GM23338 (cell line): ENCODE data around the gene MBNL1. TPM values are rescaled to one million over a fixed set of nuclear protein-coding genes. Genes with fewer than 3 reads are reported as not detected.

Experiments
- ATAC-seq: fragments of 200-7000 bp; cut with Tn5 transposase; 3 replicates; pipeline ENCODE4 v1.9.1; 2020
- DNase-seq: peaks from one replicate; pipeline ENCODE4 v3.0.0-alpha.2; 2015; ENCODE audit warnings: low spot score
- H2AFZ ChIP-seq: fragments of 200-600 bp; sonication (generic); 2 replicates; pipeline ENCODE4 v1.8.0; 2016; ENCODE audit warnings: antibody characterized with exemption, mild to moderate bottlenecking, moderate library complexity
- H3F3A ChIP-seq: fragments of 200-600 bp; sonication (generic); replicated peaks from 2 replicates; pipeline ENCODE4 v1.8.0; 2017; ENCODE audit warnings: antibody characterized with exemption, mixed run types, low read depth
- H3K27ac ChIP-seq: fragments of 200-600 bp; sonication (generic); 2 replicates; pipeline ENCODE4 v1.6.1; 2016; ENCODE audit warnings: low read depth
- H3K27me3 ChIP-seq: fragments of 200-600 bp; sonication (generic); 2 replicates; pipeline ENCODE4 v1.8.0; 2016; ENCODE audit warnings: mild to moderate bottlenecking, mixed run types, moderate library complexity; ENCODE audit not compliant: insufficient read depth
- H3K36me3 ChIP-seq: fragments of 200-600 bp; sonication (generic); 2 replicates; pipeline ENCODE4 v1.8.0; 2016; ENCODE audit warnings: mild to moderate bottlenecking; ENCODE audit not compliant: insufficient read depth
- H3K4me1 ChIP-seq: fragments of 200-600 bp; sonication (generic); 2 replicates; pipeline ENCODE4 v1.8.0; 2016; ENCODE audit warnings: mild to moderate bottlenecking, moderate library complexity; ENCODE audit not compliant: insufficient read depth
- H3K4me2 ChIP-seq: fragments of 200-600 bp; sonication (generic); 2 replicates; pipeline ENCODE4 v1.7.1; 2017; ENCODE audit warnings: mixed run types
- H3K4me3 ChIP-seq: fragments of 200-600 bp; sonication (generic); 2 replicates; pipeline ENCODE4 v1.6.1; 2016; ENCODE audit warnings: mixed run types
- H3K79me2 ChIP-seq: fragments of 200-600 bp; sonication (generic); replicated peaks from 2 replicates; pipeline ENCODE4 v1.8.0; 2017; ENCODE audit warnings: mild to moderate bottlenecking; ENCODE audit not compliant: insufficient read depth
- H3K9me2 ChIP-seq: fragments of 200-600 bp; sonication (generic); 2 replicates; pipeline ENCODE4 v1.8.0; 2017; ENCODE audit not compliant: insufficient read depth
- H4K20me1 ChIP-seq: fragments of 200-600 bp; sonication (generic); replicated peaks from 2 replicates; pipeline ENCODE4 v1.8.0; 2017; ENCODE audit warnings: mild to moderate bottlenecking; ENCODE audit not compliant: insufficient read depth
- H3K27ac Mint-ChIP-seq: 2 replicates; pipeline ENCODE4 v1.8.0; 2020; ENCODE audit warnings: inconsistent platforms, mild to moderate bottlenecking, moderate library complexity, mixed read lengths
- H3K27me3 Mint-ChIP-seq: 3 replicates; pipeline ENCODE4 v1.8.0; 2022; ENCODE audit warnings: low read depth, mild to moderate bottlenecking, moderate library complexity, mixed read lengths, inconsistent platforms; ENCODE audit not compliant: insufficient read depth, poor library complexity
- H3K36me3 Mint-ChIP-seq: 3 replicates; pipeline ENCODE4 v1.8.0; 2021; ENCODE audit warnings: low read depth, mild to moderate bottlenecking, inconsistent platforms, moderate library complexity, mixed read lengths
- H3K4me1 Mint-ChIP-seq: 3 replicates; pipeline ENCODE4 v1.8.0; 2020; ENCODE audit warnings: mild to moderate bottlenecking, inconsistent platforms, mixed read lengths
- H3K4me3 Mint-ChIP-seq: 3 replicates; pipeline ENCODE4 v1.8.0; 2021; ENCODE audit warnings: moderate library complexity, mild to moderate bottlenecking, inconsistent platforms, mixed read lengths
- H3K9me3 Mint-ChIP-seq: 3 replicates; pipeline ENCODE4 v1.8.0; 2020; ENCODE audit warnings: moderate library complexity, mild to moderate bottlenecking, inconsistent platforms, mixed read lengths
- CREB1 ChIP-seq: fragments of 250-450 bp; sonication (Bioruptor Pico); IDR thresholded peaks from 2 replicates; pipeline ENCODE4 v1.5.0; 2020; ENCODE audit warnings: low read depth, mild to moderate bottlenecking, moderate library complexity
- CTCF ChIP-seq, 2 experiments: fragments of 200-600 bp in 1 of 2; sonication (generic) in 1 of 2; conservative IDR thresholded peaks; 2 replicates each; pipeline versions ENCODE4 v1.5.1 to v1.6.1; 2016 to 2017; ENCODE audit warnings: antibody characterized with exemption in 2 of 2, low read depth in 2 of 2, mild to moderate bottlenecking in 2 of 2, moderate library complexity in 1 of 2
- ETS1 ChIP-seq: IDR thresholded peaks from 2 replicates; pipeline ENCODE4 v1.6.1; 2016; ENCODE audit warnings: antibody characterized with exemption
- EZH2 ChIP-seq: fragments of 200-600 bp; sonication (generic); IDR thresholded peaks from one replicate; pipeline ENCODE4 v1.8.0; 2017; ENCODE audit warnings: antibody characterized with exemption, mild to moderate bottlenecking, low read depth; ENCODE audit not compliant: unreplicated experiment
- EZH2phosphoT487 ChIP-seq: fragments of 200-600 bp; sonication (generic); IDR thresholded peaks from one replicate; pipeline ENCODE4 v1.8.1; 2018; ENCODE audit warnings: antibody characterized with exemption; ENCODE audit not compliant: unreplicated experiment
- JUNB ChIP-seq: IDR thresholded peaks from one replicate; pipeline ENCODE4 v1.6.1; 2016; ENCODE audit warnings: antibody characterized with exemption; ENCODE audit not compliant: unreplicated experiment
- NANOG ChIP-seq: IDR thresholded peaks from 2 replicates; pipeline ENCODE4 v1.6.1; 2016; ENCODE audit warnings: antibody characterized with exemption, borderline replicate concordance
- POLR2AphosphoS5 ChIP-seq: IDR thresholded peaks from 2 replicates; pipeline ENCODE4 v1.6.1; 2016; ENCODE audit warnings: antibody characterized with exemption, low read depth
- REST ChIP-seq: IDR thresholded peaks from one replicate; pipeline ENCODE4 v1.6.1; 2018; ENCODE audit warnings: antibody characterized with exemption; ENCODE audit not compliant: unreplicated experiment
- STAT1 ChIP-seq: IDR thresholded peaks from one replicate; pipeline ENCODE4 v1.6.1; 2016; ENCODE audit warnings: antibody characterized with exemption; ENCODE audit not compliant: unreplicated experiment
- ZNF114 ChIP-seq: fragments of 250-450 bp; sonication (Bioruptor Pico); IDR thresholded peaks from 2 replicates; pipeline ENCODE4 v1.5.0; 2020; ENCODE audit warnings: mild to moderate bottlenecking, moderate library complexity
- ZNF331 ChIP-seq: fragments of 250-450 bp; sonication (Bioruptor Pico); IDR thresholded peaks from 2 replicates; pipeline ENCODE4 v1.5.0; 2020; ENCODE audit warnings: low read depth, mild to moderate bottlenecking, moderate library complexity
- ZNF462 ChIP-seq: fragments of 250-450 bp; sonication (Bioruptor Pico); IDR thresholded peaks from 2 replicates; pipeline ENCODE4 v1.5.0; 2020; ENCODE audit warnings: mild to moderate bottlenecking, moderate library complexity
- polyA plus RNA-seq: library from polyadenylated mRNA; unstranded; fragments of >200 nt; fragmentation: Nextera tagmentation; extraction: Ambion mirVana; gene quantifications from 2 replicates; pipeline ENCODE4 v1.2.1, GENCODE V29; 2016
- total RNA-seq: library from RNA; depleted of rRNA; stranded (reverse); fragments of >200 nt; shearing (Covaris generic); gene quantifications from 2 replicates; pipeline ENCODE4 v1.2.3, GENCODE V29; 2014

MBNL1 gene
- total and polyA plus RNA-seq, 2 experiments from 2014 or later: 9.4 to 23.2 TPM

- ATAC-seq: no peak
- no peak overlapping the region for H2AFZ ChIP-seq
- no peak for DNase-seq
- no peaks in the 10 kb centered on the region for H3K27me3 Mint-ChIP-seq
- H3K4me1 ChIP-seq: 0 out of 2 replicates have a peak, but pooled peaks cover 4% of the 10 kb centered on the region
- no peaks in the 10 kb centered on the region for H4K20me1 ChIP-seq
- no peak overlapping the region for H3K4me3 ChIP-seq
- no peaks in the 10 kb centered on the region for H3K9me2 ChIP-seq
- H3K27ac ChIP-seq: no peak overlapping the region
- H3F3A ChIP-seq: no peaks in the 10 kb centered on the region
- H3K4me1 Mint-ChIP-seq: peaks cover 6% of the 10 kb centered on the region
- H3K4me3 Mint-ChIP-seq: no peak overlapping the region
- H3K4me2 ChIP-seq: no peak overlapping the region
- no peaks in the 10 kb centered on the region for H3K36me3 ChIP-seq
- H3K36me3 Mint-ChIP-seq: peaks cover 11% of the 10 kb centered on the region; the same call in 2 of the 3 replicates
- H3K79me2 ChIP-seq: no peaks in the 10 kb centered on the region
- no peak for TF ChIP-seq EZH2phosphoT487
- TF ChIP-seq ZNF462: no peak
- TF ChIP-seq NANOG: no peak
- TF ChIP-seq CTCF (conservative IDR thresholded peaks at IDR 0.05; ENCODE audit: low read depth in 2 of 2): no peak
- no peak for TF ChIP-seq POLR2AphosphoS5
- TF ChIP-seq STAT1: no peak
- TF ChIP-seq REST: no peak
- TF ChIP-seq EZH2: no peak
- no peak for TF ChIP-seq ZNF114 (CRISPR knock-in tag)
- no peak for TF ChIP-seq JUNB
- no peak for TF ChIP-seq ETS1
- TF ChIP-seq CREB1 (CRISPR knock-in tag): no peak
- no peak for TF ChIP-seq ZNF331 (CRISPR knock-in tag)
- no peaks in the 10 kb centered on the region for H3K9me3 Mint-ChIP-seq
- no peaks in the 10 kb centered on the region for H3K27me3 ChIP-seq
- H3K27ac Mint-ChIP-seq: no peak overlapping the region
These were observed 190.8 kb downstream of the MBNL1 start for GRCh38 chr3:152459572-152459971.
